ENCODE results near the gene ZDHHC3. TPM values are rescaled to one million over a fixed set of nuclear protein-coding genes. Genes with fewer than 3 reads are reported as not detected.
"Not testable (repeated sequence)": the region's sequence is repeated elsewhere in the genome, so short reads cannot be mapped to it uniquely, and the experiment has no call there.

Gene ZDHHC3
- total RNA-seq, 4 donors from 2014 or later: 98.4 to 139 (median 117) TPM

GRCh38 chr3:44988073-44988472, 12.1 kb upstream of the ZDHHC3 start:
- TF ChIP-seq CTCF (IDR thresholded peaks at IDR 0.05) (peak in 4 of 5 experiments; percentile 18 to 33 (median 30)), EP300 (IDR thresholded peaks at IDR 0.05) (no peak)
- Histone ChIP-seq H3K27ac (no peak overlapping the region), H3K36me3 (peaks cover 0 to 35% (median 0%) of the 10 kb centered on the region in 3 donors), H3K27me3 (no peaks in the 10 kb centered on the region), H3K9me3 (no peaks in the 10 kb centered on the region), H3K4me1 (peaks cover 0 to 53% (median 4%) of the 10 kb centered on the region in 4 donors), H3K4me3 (no peak overlapping the region)
- 89 to 93% methylated on average over 2 of the region's 2 CpGs for WGBS, 2 donors
- DNase-seq (ENCODE audit: low spot score in 2 of 2): peak in 1 of 2 donors; percentile 30

- no peak for DNase-seq (ENCODE audit: low spot score in 2 of 2)
- H3K4me3 ChIP-seq: no peak overlapping the region
- H3K4me1 ChIP-seq: peaks cover 0 to 53% (median 4%) of the 10 kb centered on the region in 4 donors
- H3K27me3 ChIP-seq: no peaks in the 10 kb centered on the region
- peaks cover 0 to 34% (median 0%) of the 10 kb centered on the region in 3 donors for H3K36me3 ChIP-seq
- no peaks in the 10 kb centered on the region for H3K9me3 ChIP-seq
- TF ChIP-seq EP300 (IDR thresholded peaks at IDR 0.05) (no peak), POLR2A (IDR thresholded peaks at IDR 0.05) (no peak), CTCF (IDR thresholded peaks at IDR 0.05) (no peak)
- no peak overlapping the region for H3K27ac ChIP-seq
- WGBS, 2 donors: 69 to 70% methylated on average over 6 of the region's 6 CpGs
These were observed 11.4 kb upstream of the ZDHHC3 start for GRCh38 chr3:44987332-44987731.

GRCh38 chr3:44986330-44986729, 10.4 kb upstream of the ZDHHC3 start:
- not testable (repeated sequence) for DNase-seq (ENCODE audit: low spot score in 2 of 2); H3K27ac ChIP-seq; H3K27me3 ChIP-seq; H3K9me3 ChIP-seq; H3K4me3 ChIP-seq
- WGBS, 2 donors: 89 to 98% methylated on average over 3 to 8 of the region's 14 CpGs
- Histone ChIP-seq H3K4me1 (peaks cover 0 to 63% (median 4%) of the 10 kb centered on the region in 4 donors), H3K36me3 (peaks cover 0 to 24% (median 0%) of the 10 kb centered on the region in 3 donors)

- WGBS, 2 donors: 97% methylated on average over 2 of the region's 2 CpGs
- Histone ChIP-seq H3K9me3 (no peaks in the 10 kb centered on the region), H3K27ac (no peak overlapping the region), H3K4me3 (no peak overlapping the region), H3K27me3 (no peaks in the 10 kb centered on the region), H3K4me1 (peaks cover 0 to 71% (median 4%) of the 10 kb centered on the region in 4 donors), H3K36me3 (peaks cover 0 to 6% (median 0%) of the 10 kb centered on the region in 3 donors)
- TF ChIP-seq POLR2A (IDR thresholded peaks at IDR 0.05): no peak
- TF ChIP-seq CTCF (IDR thresholded peaks at IDR 0.05): no peak
- no peak for TF ChIP-seq EP300 (IDR thresholded peaks at IDR 0.05)
- DNase-seq (ENCODE audit: low spot score in 2 of 2): no peak
These were observed 8.4 kb upstream of the ZDHHC3 start for GRCh38 chr3:44984335-44984734.

GRCh38 chr3:44983484-44983941, 7.5 kb upstream of the ZDHHC3 start:
- H3K27ac ChIP-seq: no peak overlapping the region

More at GRCh38 chr3:44983484-44983941, 7.5 kb upstream of the ZDHHC3 start:
- no peak for DNase-seq (ENCODE audit: low spot score in 2 of 2)
- H3K4me3 ChIP-seq: no peak overlapping the region
- H3K9me3 ChIP-seq: no peaks in the 10 kb centered on the region
- H3K27me3 ChIP-seq: no peaks in the 10 kb centered on the region
- peaks cover 0 to 6% (median 0%) of the 10 kb centered on the region in 3 donors for H3K36me3 ChIP-seq
- peaks cover 0 to 79% (median 4%) of the 10 kb centered on the region in 4 donors for H3K4me1 ChIP-seq
- TF ChIP-seq CTCF (IDR thresholded peaks at IDR 0.05): no peak
- no peak for TF ChIP-seq POLR2A (IDR thresholded peaks at IDR 0.05)
- no peak for TF ChIP-seq EP300 (IDR thresholded peaks at IDR 0.05)
- 63 to 72% methylated on average over 1 of the region's 1 CpG for WGBS, 2 donors

All from tibial nerve (tissue), 4 donors.